Uterus (tissue), 4 donors: ENCODE results near the gene KLF6. TPM values are rescaled to one million over a fixed set of nuclear protein-coding genes. Genes with fewer than 3 reads are reported as not detected.

Source experiments
- DNase-seq, 2 donors: peaks; one replicate each; pipeline ENCODE4 v3.0.0-alpha.2; 2019 to 2020
- H3K27ac ChIP-seq, 2 donors: fragments of 200-600 bp; sonication (generic); 1 replicate in 1 of 2; 2 replicates in 1 of 2; pipeline ENCODE4 v1.5.1; 2016 to 2018
- H3K27me3 ChIP-seq, 2 donors: fragments of 200-600 bp; sonication (generic); one replicate each; pipeline ENCODE4 v1.5.1; 2018 to 2019; ENCODE audit warnings: control low read depth in 1 of 2
- H3K36me3 ChIP-seq, 2 donors: fragments of 200-600 bp; sonication (generic); one replicate each; pipeline ENCODE4 v1.5.1; 2019; ENCODE audit warnings: control low read depth in 1 of 2
- H3K4me1 ChIP-seq, 2 donors: fragments of 200-600 bp; sonication (generic); one replicate each; pipeline ENCODE4 v1.5.1; 2018 to 2019; ENCODE audit warnings: control low read depth in 1 of 2
- H3K4me3 ChIP-seq, 2 donors: fragments of 200-600 bp; sonication (generic); 1 replicate in 1 of 2; 2 replicates in 1 of 2; pipeline ENCODE4 v1.5.1; 2018 to 2019; ENCODE audit warnings: mild to moderate bottlenecking in 1 of 2
- H3K9me3 ChIP-seq, 2 donors: fragments of 200-600 bp; sonication (generic); one replicate each; pipeline ENCODE4 v1.5.1; 2019; ENCODE audit warnings: control low read depth in 1 of 2
- CTCF ChIP-seq, 4 experiments: fragments of 200-600 bp in 2 of 4; fragments of 450-650 bp in 2 of 4; sonication (generic) in 2 of 4; IDR thresholded peaks; one replicate each; pipeline ENCODE4 v1.5.1; 2016 to 2019; ENCODE audit warnings: antibody characterized with exemption in 4 of 4, mild to moderate bottlenecking in 2 of 4, moderate library complexity in 1 of 4
- POLR2A ChIP-seq, 2 donors: fragments of 450-650 bp; IDR thresholded peaks; one replicate each; pipeline ENCODE4 v1.6.1; 2016; ENCODE audit warnings: antibody characterized with exemption in 2 of 2, mild to moderate bottlenecking in 1 of 2, moderate library complexity in 1 of 2
- intact Hi-C: fragments of 100-400 bp; cut with DNase I; formaldehyde crosslinking; loops from one replicate; pipeline ENCODE4 v1.15.1; 2023; ENCODE audit warnings: low total_unique reads
- total RNA-seq, 4 donors: library from RNA; depleted of rRNA in 3 of 4; stranded (reverse); fragments of >200 nt in 3 of 4; gene quantifications; one replicate each; pipeline versions ENCODE4 v1.1.0 to v1.2.4, GENCODE V29; 2014 to 2023
- donor health status: DM: yes; HTN: yes; CAD: no.

Gene KLF6
- total RNA-seq, 4 donors from 2014 or later: 47.9 to 128 (median 87.4) TPM

- peak in 1 of 2 donors; percentile 42 for DNase-seq
- H3K27me3 ChIP-seq: no peaks in the 10 kb centered on the region
- TF ChIP-seq CTCF (IDR thresholded peaks at IDR 0.05): no peak
- no peak for TF ChIP-seq POLR2A (IDR thresholded peaks at IDR 0.05)
- H3K27ac ChIP-seq: peak overlapping the region; percentile 74 to 87
- no peaks in the 10 kb centered on the region for H3K9me3 ChIP-seq
- intact Hi-C loops: no loop called here
- peaks cover 7 to 10% of the 10 kb centered on the region in 2 donors for H3K4me1 ChIP-seq
- no peaks in the 10 kb centered on the region for H3K36me3 ChIP-seq
- H3K4me3 ChIP-seq: no peak overlapping the region
These were observed 34.8 kb downstream of the KLF6 start for GRCh38 chr10:3750006-3750816.

GRCh38 chr10:3749600-3749999 lies 35.4 kb downstream of the KLF6 start:
- peaks cover 7 to 10% of the 10 kb centered on the region in 2 donors for H3K4me1 ChIP-seq
- DNase-seq: peak; percentile 76 to 80
- no peaks in the 10 kb centered on the region for H3K27me3 ChIP-seq
- H3K27ac ChIP-seq: peak overlapping the region; percentile 74 to 87
- H3K9me3 ChIP-seq: no peaks in the 10 kb centered on the region
- H3K4me3 ChIP-seq: no peak overlapping the region
- intact Hi-C loops: no loop called here
- no peaks in the 10 kb centered on the region for H3K36me3 ChIP-seq
- TF ChIP-seq POLR2A (IDR thresholded peaks at IDR 0.05) (no peak), CTCF (IDR thresholded peaks at IDR 0.05) (no peak)

GRCh38 chr10:3749011-3749410 lies 36.0 kb downstream of the KLF6 start:
- H3K36me3 ChIP-seq: no peaks in the 10 kb centered on the region
- H3K4me3 ChIP-seq: no peak overlapping the region
- no peak for DNase-seq
- intact Hi-C loops: no loop called here
- H3K27me3 ChIP-seq: no peaks in the 10 kb centered on the region
- peaks cover 7 to 10% of the 10 kb centered on the region in 2 donors for H3K4me1 ChIP-seq
- peak overlapping the region; percentile 74 to 87 for H3K27ac ChIP-seq
- H3K9me3 ChIP-seq: no peaks in the 10 kb centered on the region
- TF ChIP-seq POLR2A (IDR thresholded peaks at IDR 0.05): no peak
- no peak for TF ChIP-seq CTCF (IDR thresholded peaks at IDR 0.05)

- no peaks in the 10 kb centered on the region for H3K36me3 ChIP-seq
- H3K9me3 ChIP-seq: no peaks in the 10 kb centered on the region
- TF ChIP-seq CTCF (IDR thresholded peaks at IDR 0.05) (no peak), POLR2A (IDR thresholded peaks at IDR 0.05) (no peak)
- H3K27me3 ChIP-seq: no peaks in the 10 kb centered on the region
- DNase-seq: no peak
- H3K4me1 ChIP-seq: peaks cover 7 to 10% of the 10 kb centered on the region in 2 donors
- H3K4me3 ChIP-seq: no peak overlapping the region
- H3K27ac ChIP-seq: peak overlapping the region; percentile 74 to 87
- intact Hi-C loops: no loop called here
These were observed 36.5 kb downstream of the KLF6 start for GRCh38 chr10:3748484-3748883.

- Histone ChIP-seq H3K4me1 (peaks cover 7 to 10% of the 10 kb centered on the region in 2 donors), H3K36me3 (no peaks in the 10 kb centered on the region), H3K27ac (peak overlapping the region; percentile 43 to 87), H3K9me3 (no peaks in the 10 kb centered on the region), H3K27me3 (no peaks in the 10 kb centered on the region), H3K4me3 (no peak overlapping the region)
- intact Hi-C loops: no loop called here
- DNase-seq: peak in 1 of 2 donors; percentile 47
- TF ChIP-seq POLR2A (IDR thresholded peaks at IDR 0.05) (no peak), CTCF (IDR thresholded peaks at IDR 0.05) (no peak)
These were observed 37.0 kb downstream of the KLF6 start for GRCh38 chr10:3747984-3748383.
